Endothelial cell of umbilical vein (primary cell): ENCODE data around the gene WDR93. TPM values are rescaled to one million over a fixed set of nuclear protein-coding genes. Genes with fewer than 3 reads are reported as not detected.

Source experiments
- BruUV-seq: library from RNA; stranded (reverse); fragments of 400-500 nt; replicated peaks from 2 replicates; lab custom pipeline; 2021; lab: Mats Ljungman, UMichigan
- CTCF ChIA-PET: fragments of 300-600, 350-600 bp; sonication (Branson Sonifier 250); formaldehyde crosslinking; loops from one replicate; lab custom pipeline; 2021; ENCODE audit warnings: antibody characterized with exemption, inconsistent platforms; lab: Charles Lee
- POLR2A ChIA-PET: fragments of 300-600, 350-600 bp; sonication (Branson Sonifier 250); formaldehyde crosslinking; loops from one replicate; lab custom pipeline; 2021; ENCODE audit warnings: antibody characterized with exemption, inconsistent platforms; lab: Charles Lee
- DNase-seq: peaks from one replicate; pipeline ENCODE4 v3.0.0-alpha.2; 2011; ENCODE audit warnings: low read depth, low spot score
- FAIRE-seq: peaks from 2 replicates; lab custom pipeline; 2011; peaks lifted over from hg19 to GRCh38; lab: Jason Lieb, UNC
- H2AFZ ChIP-seq: 2 replicates; pipeline ENCODE4 v1.6.0; 2012; ENCODE audit warnings: low read depth, low read length, control low read depth, inconsistent platforms
- H3K27ac ChIP-seq: 2 replicates; pipeline ENCODE4 v1.5.1; 2011; ENCODE audit warnings: low read depth, mild to moderate bottlenecking, control low read depth, low read length, moderate library complexity; ENCODE audit not compliant: insufficient read depth
- H3K27me3 ChIP-seq, 2 experiments: 2 replicates each; pipeline versions ENCODE4 v1.6.0 to v1.6.1; 2011; ENCODE audit warnings: low read length in 2 of 2, mixed read lengths in 1 of 2; ENCODE audit not compliant: control insufficient read depth in 2 of 2, insufficient read depth in 2 of 2
- H3K36me3 ChIP-seq, 2 experiments: 2 replicates in 1 of 2; 3 replicates in 1 of 2; pipeline ENCODE4 v1.5.1; 2011; ENCODE audit warnings: low read length in 2 of 2, mild to moderate bottlenecking in 1 of 2, moderate library complexity in 1 of 2; ENCODE audit not compliant: control insufficient read depth in 2 of 2, insufficient read depth in 2 of 2; ENCODE audit errors: extremely low read depth in 1 of 2
- H3K4me1 ChIP-seq: 3 replicates; pipeline ENCODE4 v1.5.1; 2011; ENCODE audit warnings: mild to moderate bottlenecking, low read length; ENCODE audit not compliant: control insufficient read depth, insufficient read depth; ENCODE audit errors: extremely low read depth
- H3K4me2 ChIP-seq: 2 replicates; pipeline ENCODE4 v1.6.1; 2011; ENCODE audit warnings: low read length, control low read depth, mixed read lengths; ENCODE audit not compliant: insufficient read depth
- H3K4me3 ChIP-seq, 3 experiments: fragments of 200-600 bp in 1 of 3; sonication (generic), shearing (Covaris generic) in 1 of 3; replicated peaks in 1 of 3; 2 replicates each; pipeline ENCODE4 v1.5.1; 2011 to 2016; ENCODE audit warnings: control low read depth in 3 of 3, low read length in 3 of 3, mild to moderate bottlenecking in 2 of 3, inconsistent platforms in 1 of 3, low read depth in 1 of 3, moderate library complexity in 1 of 3; ENCODE audit not compliant: insufficient read depth in 1 of 3
- H3K79me2 ChIP-seq: 2 replicates; pipeline ENCODE4 v1.6.0; 2012; ENCODE audit warnings: low read length, inconsistent platforms; ENCODE audit not compliant: control insufficient read depth, insufficient read depth
- H3K9ac ChIP-seq: replicated peaks from 2 replicates; pipeline ENCODE3; 2011; ENCODE audit warnings: low read length, control low read depth; ENCODE audit not compliant: insufficient read depth; ENCODE audit errors: extremely low read depth
- H3K9me1 ChIP-seq: replicated peaks from 3 replicates; pipeline ENCODE4 v1.6.0; 2011; ENCODE audit warnings: mild to moderate bottlenecking, low read length; ENCODE audit not compliant: control insufficient read depth, insufficient read depth; ENCODE audit errors: extremely low read depth
- H3K9me3 ChIP-seq: replicated peaks from 2 replicates; pipeline ENCODE4 v1.5.1; 2012; ENCODE audit warnings: low read length, inconsistent platforms; ENCODE audit not compliant: control insufficient read depth, insufficient read depth
- H4K20me1 ChIP-seq: replicated peaks from 2 replicates; pipeline ENCODE3; 2011; ENCODE audit warnings: mild to moderate bottlenecking, low read length; ENCODE audit not compliant: control insufficient read depth, insufficient read depth; ENCODE audit errors: extremely low read depth
- CTCF ChIP-seq, 2 donors: IDR thresholded peaks; 1 replicate in 1 of 2; 2 replicates in 1 of 2; pipeline ENCODE4 v1.5.1; 2011; ENCODE audit warnings: low read length in 2 of 2, mild to moderate bottlenecking in 2 of 2, moderate library complexity in 2 of 2, control low read depth in 1 of 2, inconsistent platforms in 1 of 2, low read depth in 1 of 2; ENCODE audit not compliant: insufficient read depth in 1 of 2; ENCODE audit errors: extremely low read depth in 1 of 2
- EZH2 ChIP-seq: IDR thresholded peaks from 2 replicates; pipeline ENCODE4 v1.6.1; 2012; ENCODE audit warnings: borderline replicate concordance, low read depth, mild to moderate bottlenecking, moderate library complexity, low read length, inconsistent platforms; ENCODE audit not compliant: severe bottlenecking
- FOS ChIP-seq: IDR thresholded peaks from 2 replicates; pipeline ENCODE4 v1.6.1; 2011; ENCODE audit warnings: mild to moderate bottlenecking, low read length, moderate library complexity, borderline replicate concordance; ENCODE audit not compliant: insufficient read depth
- GATA2 ChIP-seq: IDR thresholded peaks from 2 replicates; pipeline ENCODE4 v1.7.0; 2011; ENCODE audit warnings: low read depth, mild to moderate bottlenecking, moderate library complexity, mixed read lengths, low read length; ENCODE audit not compliant: insufficient read length, insufficient read depth
- JUN ChIP-seq: IDR thresholded peaks from 2 replicates; pipeline ENCODE4 v1.6.1; 2011; ENCODE audit warnings: borderline replicate concordance, low read depth; ENCODE audit not compliant: insufficient read length, insufficient read depth
- MAX ChIP-seq: IDR thresholded peaks from 2 replicates; pipeline ENCODE4 v1.6.1; 2011; ENCODE audit not compliant: insufficient read depth, insufficient read length
- MYC ChIP-seq: IDR thresholded peaks from one replicate; pipeline ENCODE4 v1.6.1; 2011; ENCODE audit warnings: mild to moderate bottlenecking, low read depth, low read length
- POLR2A ChIP-seq: IDR thresholded peaks from 2 replicates; pipeline ENCODE4 v1.6.1; 2012; ENCODE audit warnings: low read depth, mild to moderate bottlenecking, control low read depth, low read length
- POLR2AphosphoS5 ChIP-seq: IDR thresholded peaks from 2 replicates; pipeline ENCODE4 v1.6.1; 2012; ENCODE audit warnings: low read depth, mild to moderate bottlenecking, control low read depth, low read length, moderate library complexity; ENCODE audit not compliant: insufficient read depth
- dilution Hi-C: fragments of 300-500 bp; cut with MboI; formaldehyde crosslinking; loops from one replicate; pipeline ENCODE4 v1.15.0; 2019; ENCODE audit warnings: low sequenced_read_pairs; ENCODE audit not compliant: extremely low pct_ligation_motif_present
- intact Hi-C: fragments of 100-400 bp; cut with micrococcal nuclease; formaldehyde crosslinking; loops from one replicate; pipeline ENCODE4 v1.10.0; 2022
- polyA plus RNA-seq, 4 experiments: library from polyadenylated mRNA; depleted of rRNA in 3 of 4; stranded (reverse) in 3 of 4; unstranded in 1 of 4; fragments of >200 nt; gene quantifications; 2 replicates each; pipeline versions ENCODE4 v1.2.1 to v1.2.3, GENCODE V29; 2011 to 2012; ENCODE audit warnings: missing spikeins in 1 of 4
- total RNA-seq: library from RNA; stranded (reverse); gene quantifications from 2 replicates; pipeline ENCODE4 v1.2.3, GENCODE V29; 2021

WDR93 gene
- total and polyA plus RNA-seq, 2 donors (not counting 3 experiments of a cell fraction or from before 2014, with no cell fraction given): 0.07 TPM; not detected in 1

DNA sequence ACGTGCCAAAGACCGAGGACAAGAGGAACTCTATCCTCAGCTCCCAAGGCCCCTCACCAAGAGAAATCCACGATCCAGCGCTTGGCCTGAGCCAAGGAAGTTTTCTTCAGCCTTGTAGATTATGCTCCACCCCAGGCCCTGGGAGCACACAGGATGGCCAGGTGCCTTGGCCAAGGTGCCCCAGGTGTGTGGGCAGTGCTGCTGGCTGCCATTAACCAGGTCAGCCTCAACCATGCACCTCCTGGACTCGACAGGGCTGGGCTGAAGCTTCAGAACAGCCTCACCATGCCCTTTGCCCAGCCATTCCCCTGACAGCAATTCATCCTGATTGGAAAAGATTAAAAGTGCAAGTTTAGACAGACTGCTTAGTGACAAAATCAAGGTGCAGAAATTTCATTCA is 71.3 kb downstream of the WDR93 start:
- ChIA-PET POLR2A (interaction anchor here (0.8 to 1.8 kb wide), 2 partner anchors 41 to 113 kb away, joined by 3 to 7 read pairs; no protein-coding TSS in a partner anchor), CTCF (interaction anchor here (1.0 to 12.2 kb wide), 30 partner anchors 9 to 341 kb away, joined by 3 to 599 read pairs (median 10); partner anchors contain the start of genes ANPEP, ARPIN, IDH2 and MESP1)
- H2AFZ ChIP-seq: no peak overlapping the region
- no peak overlapping the region for H3K4me3 ChIP-seq
- no peaks in the 10 kb centered on the region for H3K4me1 ChIP-seq
- dilution Hi-C loops (loop anchor here (25.0 kb wide), 1 partner anchor 100 kb away; no protein-coding TSS in a partner anchor), intact Hi-C loops (loop anchor here (1.0 to 2.0 kb wide), 2 partner anchors 59 to 325 kb away; no protein-coding TSS in a partner anchor)
- TF ChIP-seq GATA2 (no peak), JUN (no peak), CTCF (IDR thresholded peaks at IDR 0.05; ENCODE audit: extremely low read depth in 1 of 2, insufficient read depth in 1 of 2, low read depth in 1 of 2, low read length in 2 of 2) (no peak), MAX (no peak), MYC (no peak), POLR2AphosphoS5 (no peak), EZH2 (no peak), FOS (no peak), POLR2A (no peak)
- H4K20me1 ChIP-seq: no peaks in the 10 kb centered on the region
- H3K9me1 ChIP-seq: no peaks in the 10 kb centered on the region
- H3K27ac ChIP-seq: no peak overlapping the region
- no peak overlapping the region for H3K9ac ChIP-seq
- H3K4me2 ChIP-seq: no peak overlapping the region
- DNase-seq (no peak), FAIRE-seq (no peak)
- no peaks in the 10 kb centered on the region for H3K27me3 ChIP-seq
- no TSS peak for BruUV-seq
- H3K9me3 ChIP-seq: no peaks in the 10 kb centered on the region
- no peaks in the 10 kb centered on the region for H3K36me3 ChIP-seq
- no peaks in the 10 kb centered on the region for H3K79me2 ChIP-seq
